ENCODE measurements around the gene JAKMIP3.

The JAKMIP3 gene

GRCh38 chr10:132100091-132100481 lies 34.3 kb downstream of the JAKMIP3 start:
- DNase-seq, result no peak

GRCh38 chr10:132100556-132101349 lies 35.0 kb downstream of the JAKMIP3 start:
- DNase-seq, result no peak

- DNase-seq, result no peak
Observed at GRCh38 chr10:132101529-132101928, 35.8 kb downstream of the JAKMIP3 start.

GRCh38 chr10:132102071-132102716 lies 36.4 kb downstream of the JAKMIP3 start:
- DNase-seq, result no peak

- no peak for DNase-seq
Observed at GRCh38 chr10:132102717-132103110, 37.0 kb downstream of the JAKMIP3 start.

GRCh38 chr10:132103116-132103910 lies 37.6 kb downstream of the JAKMIP3 start:
- DNase-seq, result no peak

GRCh38 chr10:132104062-132104461 lies 38.3 kb downstream of the JAKMIP3 start:
- no peak for DNase-seq

GRCh38 chr10:132104471-132105301 lies 38.9 kb downstream of the JAKMIP3 start:
- DNase-seq, result no peak

- DNase-seq, result no peak
Observed at GRCh38 chr10:132105302-132105995, 39.7 kb downstream of the JAKMIP3 start.

- no peak for DNase-seq
Observed at GRCh38 chr10:132106431-132106830, 40.7 kb downstream of the JAKMIP3 start.

- DNase-seq, result no peak
Observed at GRCh38 chr10:132107186-132107948, 41.6 kb downstream of the JAKMIP3 start.

- no peak for DNase-seq
Observed at GRCh38 chr10:132107949-132108877, 42.5 kb downstream of the JAKMIP3 start.

- DNase-seq, result no peak
Observed at GRCh38 chr10:132109341-132110110, 43.8 kb downstream of the JAKMIP3 start.

GRCh38 chr10:132110111-132110521 lies 44.4 kb downstream of the JAKMIP3 start:
- DNase-seq, result no peak

GRCh38 chr10:132110713-132111112 lies 45.0 kb downstream of the JAKMIP3 start:
- no peak for DNase-seq

GRCh38 chr10:132111121-132111731 lies 45.5 kb downstream of the JAKMIP3 start:
- DNase-seq, result no peak

- DNase-seq, result no peak
Observed at GRCh38 chr10:132111871-132112341, 46.2 kb downstream of the JAKMIP3 start.

GRCh38 chr10:132112611-132113010 lies 46.9 kb downstream of the JAKMIP3 start:
- DNase-seq, result no peak

GRCh38 chr10:132113206-132113605 lies 47.5 kb downstream of the JAKMIP3 start:
- no peak for DNase-seq
